Testis (tissue), 2 donors: ENCODE data around the gene SLC9A3.

ENCODE experiments used
- POLR2A ChIP-seq: fragments of 450-650 bp; IDR thresholded peaks from one replicate; pipeline ENCODE4 v1.6.1; 2017; ENCODE audit warnings: antibody characterized with exemption, mild to moderate bottlenecking, moderate library complexity
- TF ChIP-seq, protein P1 (sequence below), 3 experiments: fragments of 450-650 bp in 2 of 3; fragments of 200-600 bp in 1 of 3; sonication (generic) in 1 of 3; IDR thresholded peaks; one replicate each; pipeline ENCODE4 v1.5.1; 2016 to 2019; ENCODE audit warnings: antibody characterized with exemption in 3 of 3, mild to moderate bottlenecking in 2 of 3, moderate library complexity in 1 of 3

DNA sequence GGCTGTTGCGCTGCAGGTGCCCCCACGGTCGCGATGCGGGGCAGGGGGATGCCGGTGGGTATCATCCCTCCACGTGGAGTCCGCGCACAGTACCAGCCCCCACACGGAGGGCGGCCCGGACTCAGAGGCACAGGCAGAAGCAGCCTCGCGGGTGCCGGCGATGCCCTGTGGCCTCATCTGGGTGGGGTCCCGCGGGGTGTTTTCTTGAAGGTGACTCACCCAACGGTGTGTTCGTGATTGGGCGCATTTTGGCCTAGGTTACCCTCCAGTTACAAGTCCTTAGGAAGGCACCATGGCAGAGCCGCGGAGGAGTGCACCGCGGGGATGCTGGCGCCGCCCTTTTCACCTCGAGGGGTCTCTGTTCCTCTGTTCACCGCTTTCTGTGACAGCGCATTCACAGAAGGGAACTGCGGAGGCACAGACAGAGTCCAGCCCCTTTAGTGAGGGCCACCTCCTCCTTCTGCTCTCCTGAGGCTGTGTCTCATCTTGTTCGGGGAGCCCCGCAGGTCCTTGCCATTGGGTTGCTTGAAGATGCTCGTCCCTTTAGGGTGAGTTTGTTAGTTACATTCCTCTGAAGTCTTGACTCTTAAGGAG lies 102.9 kb downstream of the SLC9A3 start:
- TF ChIP-seq, protein P1, sequence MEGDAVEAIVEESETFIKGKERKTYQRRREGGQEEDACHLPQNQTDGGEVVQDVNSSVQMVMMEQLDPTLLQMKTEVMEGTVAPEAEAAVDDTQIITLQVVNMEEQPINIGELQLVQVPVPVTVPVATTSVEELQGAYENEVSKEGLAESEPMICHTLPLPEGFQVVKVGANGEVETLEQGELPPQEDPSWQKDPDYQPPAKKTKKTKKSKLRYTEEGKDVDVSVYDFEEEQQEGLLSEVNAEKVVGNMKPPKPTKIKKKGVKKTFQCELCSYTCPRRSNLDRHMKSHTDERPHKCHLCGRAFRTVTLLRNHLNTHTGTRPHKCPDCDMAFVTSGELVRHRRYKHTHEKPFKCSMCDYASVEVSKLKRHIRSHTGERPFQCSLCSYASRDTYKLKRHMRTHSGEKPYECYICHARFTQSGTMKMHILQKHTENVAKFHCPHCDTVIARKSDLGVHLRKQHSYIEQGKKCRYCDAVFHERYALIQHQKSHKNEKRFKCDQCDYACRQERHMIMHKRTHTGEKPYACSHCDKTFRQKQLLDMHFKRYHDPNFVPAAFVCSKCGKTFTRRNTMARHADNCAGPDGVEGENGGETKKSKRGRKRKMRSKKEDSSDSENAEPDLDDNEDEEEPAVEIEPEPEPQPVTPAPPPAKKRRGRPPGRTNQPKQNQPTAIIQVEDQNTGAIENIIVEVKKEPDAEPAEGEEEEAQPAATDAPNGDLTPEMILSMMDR (IDR thresholded peaks at IDR 0.05) = no peak
- TF ChIP-seq POLR2A = no peak
